RCC 7860 (cell line): Measurements from ENCODE around the gene ABCA7.
A peak's percentile ranks its signal among the peaks of the same experiment; 100 is the strongest.

Experiments used
- DNase-seq: peaks from one replicate; pipeline ENCODE4 v3.0.0-alpha.2; 2015; ENCODE audit warnings: low spot score
- FAIRE-seq: peaks from 2 replicates; lab custom pipeline; 2012; peaks lifted over from hg19 to GRCh38; lab: Jason Lieb, UNC

Gene ABCA7

GRCh38 chr19:1085676-1086442 is 46.0 kb downstream of the ABCA7 start:
- FAIRE-seq = no peak
- no peak for DNase-seq

GRCh38 chr19:1086613-1087012 is 46.7 kb downstream of the ABCA7 start:
- DNase-seq = no peak
- FAIRE-seq = no peak

GRCh38 chr19:1087813-1088415 is 48.0 kb downstream of the ABCA7 start:
- FAIRE-seq (no peak), DNase-seq (no peak)

GRCh38 chr19:1088416-1089010 is 48.6 kb downstream of the ABCA7 start:
- FAIRE-seq (no peak), DNase-seq (no peak)

- FAIRE-seq (no peak), DNase-seq (no peak)
Measured at GRCh38 chr19:1089126-1089771, 49.3 kb downstream of the ABCA7 start.

GRCh38 chr19:1089891-1090290 is 50.0 kb downstream of the ABCA7 start:
- DNase-seq (no peak), FAIRE-seq (no peak)

- DNase-seq = no peak
- no peak for FAIRE-seq
Measured at GRCh38 chr19:1090731-1091543, 51.0 kb downstream of the ABCA7 start.

- FAIRE-seq (no peak), DNase-seq (no peak)
Measured at GRCh38 chr19:1091544-1092175, 51.8 kb downstream of the ABCA7 start.

GRCh38 chr19:1093330-1093729 is 53.4 kb downstream of the ABCA7 start:
- FAIRE-seq (no peak), DNase-seq (no peak)

GRCh38 chr19:1093811-1094553 is 54.1 kb downstream of the ABCA7 start:
- no peak for FAIRE-seq
- DNase-seq = no peak

GRCh38 chr19:1094655-1094977 is 54.7 kb downstream of the ABCA7 start:
- DNase-seq (no peak), FAIRE-seq (no peak)

- FAIRE-seq = peak; percentile 86
- DNase-seq = peak; percentile 97
Measured at GRCh38 chr19:1094978-1095701, 55.2 kb downstream of the ABCA7 start, which contains the start of gene POLR2E. Gene POLR2E (minus strand): TSS chr19:1095375. CDS start chr19:1095315, 60 bp downstream.

GRCh38 chr19:1097810-1098176 is 57.9 kb downstream of the ABCA7 start:
- FAIRE-seq = no peak
- no peak for DNase-seq

GRCh38 chr19:1098177-1099051 is 58.5 kb downstream of the ABCA7 start:
- DNase-seq (no peak), FAIRE-seq (no peak)

- FAIRE-seq = no peak
Measured at GRCh38 chr19:1101337-1101698, 61.4 kb downstream of the ABCA7 start.

GRCh38 chr19:1102407-1103131 is 62.7 kb downstream of the ABCA7 start:
- FAIRE-seq (peak; percentile 98), DNase-seq (peak; percentile 100)

More at GRCh38 chr19:1101337-1101698, 61.4 kb downstream of the ABCA7 start:
- DNase-seq = no peak

- DNase-seq (peak; percentile 36), FAIRE-seq (no peak)
Measured at GRCh38 chr19:1103132-1103707, 63.3 kb downstream of the ABCA7 start.
